ENCODE data around the gene C1R. TPM values are rescaled to one million over a fixed set of nuclear protein-coding genes. Genes with fewer than 3 reads are reported as not detected.

The C1R gene
- total RNA-seq, 1 experiment from 2014 or later = 11.5 TPM

GRCh38 chr12:7072035-7072434 is 20.2 kb downstream of the C1R start:
- no CpG with 5 or more reads among the region's 6 CpGs for WGBS (ENCODE audit: extremely low coverage, insufficient read length, low lambda C conversion rate)

More at GRCh38 chr12:7072035-7072434, 20.2 kb downstream of the C1R start:
- Histone ChIP-seq H2AFZ (ENCODE audit: low read length) (no peak overlapping the region), H3K18ac (ENCODE audit: insufficient read length, low read depth, low read length) (no peak overlapping the region), H3K4me2 (ENCODE audit: insufficient read depth, insufficient read length, low read length) (no peak overlapping the region), H3K23ac (ENCODE audit: insufficient read length, low read depth, low read length) (no peak overlapping the region), H3T11ph (ENCODE audit: low read length) (no peak overlapping the region), H3K27ac (ENCODE audit: insufficient read length, low read depth, low read length) (no peak overlapping the region), H3K9me3 (ENCODE audit: control insufficient read depth, low read depth, low read length) (no peaks in the 10 kb centered on the region), H4K5ac (ENCODE audit: insufficient read length, low read depth, low read length) (no peak overlapping the region), H3K4ac (ENCODE audit: low read depth, low read length) (no peak overlapping the region), H2BK120ac (ENCODE audit: low read depth, low read length, poor library complexity, severe bottlenecking) (no peak overlapping the region), H2AK5ac (ENCODE audit: insufficient read length, low read length) (no peak overlapping the region), H3K14ac (ENCODE audit: insufficient read depth, low read length) (no peak overlapping the region), H2BK15ac (ENCODE audit: low read depth, low read length) (no peak overlapping the region), H3K23me2 (ENCODE audit: insufficient read length, low read depth, low read length, poor library complexity, severe bottlenecking) (no peaks in the 10 kb centered on the region), H4K8ac (replicated peaks; ENCODE audit: insufficient read length, low read depth, low read length) (no peak overlapping the region), H3K79me1 (ENCODE audit: insufficient read depth, low read depth, low read length, poor library complexity, severe bottlenecking) (no peaks in the 10 kb centered on the region), H4K91ac (ENCODE audit: insufficient read length, low read depth, low read length) (no peak overlapping the region), H2BK12ac (ENCODE audit: insufficient read length, low read depth, low read length) (no peak overlapping the region), H2BK20ac (ENCODE audit: low read depth, low read length, poor library complexity, severe bottlenecking) (no peak overlapping the region), H3K79me2 (ENCODE audit: insufficient read depth, low read length) (no peaks in the 10 kb centered on the region), H3K56ac (ENCODE audit: insufficient read length, low read depth, low read length) (no peak overlapping the region), H3K4me1 (ENCODE audit: insufficient read depth, low read length) (no peaks in the 10 kb centered on the region), H3K27me3 (ENCODE audit: insufficient read depth, low read length) (no peaks in the 10 kb centered on the region), H4K20me1 (ENCODE audit: control insufficient read depth, insufficient read depth, insufficient read length) (no peaks in the 10 kb centered on the region), H2BK5ac (ENCODE audit: insufficient read length, low read length) (no peak overlapping the region), H3K9ac (ENCODE audit: extremely low read depth, insufficient read length, low read length) (no peak overlapping the region)
- no peak for DNase-seq
- H3K9me3 Mint-ChIP-seq = no peaks in the 10 kb centered on the region; a peak in 1 of 5 replicates
- peaks cover 14% of the 10 kb centered on the region for H3K27me3 Mint-ChIP-seq (ENCODE audit: low read depth)
- no peak for TF ChIP-seq CTCF (conservative IDR thresholded peaks at IDR 0.05)
- 0 out of 4 replicates have a peak, but pooled peaks cover 0 to 2% of the 10 kb centered on the region in 2 experiments for H3K4me1 Mint-ChIP-seq
- H3K4me3 Mint-ChIP-seq = no peak overlapping the region
- no peaks in the 10 kb centered on the region for H3K36me3 Mint-ChIP-seq (ENCODE audit: insufficient read depth in 1 of 3, low read depth in 3 of 3)
- no peak overlapping the region for H3K27ac Mint-ChIP-seq

Data from H9 (cell line).